Liver (tissue), 9 donors: ENCODE measurements around the gene ZBTB7A. TPM values are rescaled to one million over a fixed set of nuclear protein-coding genes. Genes with fewer than 3 reads are reported as not detected.
"Not testable (repeated sequence)": the region's sequence is repeated elsewhere in the genome, so short reads cannot be mapped to it uniquely, and the experiment has no call there.

Experiments
- DNase-seq: peaks from one replicate; pipeline ENCODE4 v3.0.0-alpha.2; 2017; ENCODE audit warnings: low spot score
- H3K27ac ChIP-seq, 2 donors: one replicate each; pipeline ENCODE4 v1.7.0; 2013; ENCODE audit warnings: inconsistent platforms in 2 of 2, low read length in 2 of 2, control low read depth in 1 of 2, low read depth in 1 of 2, mild to moderate bottlenecking in 1 of 2
- H3K27me3 ChIP-seq, 4 donors: one replicate each; pipeline versions ENCODE4 v1.6.1 to v1.7.0; 2013; ENCODE audit warnings: low read length in 3 of 4, inconsistent platforms in 1 of 4, mild to moderate bottlenecking in 1 of 4, moderate library complexity in 1 of 4; ENCODE audit not compliant: control insufficient read depth in 4 of 4, insufficient read depth in 4 of 4
- H3K36me3 ChIP-seq, 4 donors: one replicate each; pipeline versions ENCODE4 v1.6.1 to v1.7.0; 2013; ENCODE audit warnings: low read length in 3 of 4, mild to moderate bottlenecking in 3 of 4, low read depth in 1 of 4, moderate library complexity in 1 of 4; ENCODE audit not compliant: control insufficient read depth in 4 of 4, insufficient read depth in 3 of 4
- H3K4me1 ChIP-seq, 4 donors: one replicate each; pipeline versions ENCODE4 v1.6.1 to v1.7.0; 2013; ENCODE audit warnings: low read length in 3 of 4, mild to moderate bottlenecking in 3 of 4, moderate library complexity in 1 of 4; ENCODE audit not compliant: control insufficient read depth in 4 of 4, insufficient read depth in 4 of 4
- H3K4me3 ChIP-seq, 3 donors: one replicate each; pipeline versions ENCODE4 v1.6.1 to v1.7.0; 2013; ENCODE audit warnings: low read length in 3 of 3, control low read depth in 1 of 3, low read depth in 1 of 3, mild to moderate bottlenecking in 1 of 3
- H3K9ac ChIP-seq, 2 donors: one replicate each; pipeline ENCODE4 v1.7.0; 2013; ENCODE audit warnings: low read length in 2 of 2, mild to moderate bottlenecking in 2 of 2, moderate library complexity in 2 of 2, control low read depth in 1 of 2, low read depth in 1 of 2
- H3K9me3 ChIP-seq, 4 donors: one replicate each; pipeline versions ENCODE4 v1.6.1 to v1.7.0; 2013; ENCODE audit warnings: low read length in 3 of 4; ENCODE audit not compliant: control insufficient read depth in 4 of 4
- ATF3 ChIP-seq: IDR thresholded peaks from 2 replicates; pipeline ENCODE4 v1.6.1; 2016; ENCODE audit warnings: antibody characterized with exemption
- CTCF ChIP-seq: fragments of 150-350 bp; IDR thresholded peaks from 2 replicates; pipeline ENCODE4 v1.5.1; 2017; ENCODE audit warnings: improper control_type of control experiment, low read depth, low read length; ENCODE audit not compliant: missing input control
- EGR1 ChIP-seq, 2 donors: IDR thresholded peaks; 2 replicates each; pipeline ENCODE4 v1.6.1; 2016 to 2018; ENCODE audit warnings: antibody characterized with exemption in 2 of 2, low read depth in 2 of 2
- GABPA ChIP-seq, 2 donors: IDR thresholded peaks in 1 of 2; conservative IDR thresholded peaks in 1 of 2; 2 replicates each; pipeline ENCODE4 v1.6.1; 2016; ENCODE audit warnings: antibody characterized with exemption in 2 of 2, mild to moderate bottlenecking in 1 of 2, moderate library complexity in 1 of 2
- NR2F2 ChIP-seq: IDR thresholded peaks from 2 replicates; pipeline ENCODE4 v1.6.1; 2016; ENCODE audit warnings: antibody characterized with exemption
- RXRA ChIP-seq, 2 donors: IDR thresholded peaks; 2 replicates each; pipeline ENCODE4 v1.6.1; 2017 to 2018; ENCODE audit warnings: antibody characterized with exemption in 2 of 2, mild to moderate bottlenecking in 1 of 2
- SP1 ChIP-seq: IDR thresholded peaks from 2 replicates; pipeline ENCODE4 v1.6.1; 2018; ENCODE audit warnings: antibody characterized with exemption, mild to moderate bottlenecking
- TAF1 ChIP-seq: conservative IDR thresholded peaks from 2 replicates; pipeline ENCODE4 v1.6.1; 2016; ENCODE audit warnings: antibody characterized with exemption, mild to moderate bottlenecking
- YY1 ChIP-seq: IDR thresholded peaks from 2 replicates; pipeline ENCODE4 v1.6.1; 2016; ENCODE audit warnings: antibody characterized with exemption, mild to moderate bottlenecking
- WGBS: extraction: QIAGEN DNeasy Blood & Tissue Kit; methylation state at CpG from one replicate; pipeline ENCODE4 v1.1.7; 2013; 5-methylcytosine and 5-hydroxymethylcytosine counted together
- polyA plus RNA-seq, 2 donors: library from polyadenylated mRNA; stranded (reverse) in 1 of 2; unstranded in 1 of 2; fragments of 200-250 nt in 1 of 2; fragments of >200 nt in 1 of 2; fragmentation: Nextera tagmentation in 1 of 2; extraction: Ambion mirVana in 1 of 2; gene quantifications; one replicate each; pipeline versions ENCODE4 v1.2.1 to v1.2.3, GENCODE V29; 2013 to 2015
- total RNA-seq, 2 donors: library from RNA; depleted of rRNA; stranded (reverse); fragments of >200 nt; gene quantifications; one replicate each; pipeline ENCODE4 v1.2.3, GENCODE V29; 2014
- donor health status: healthy.
- donor health status: healthy.
- donor health status: healthy.
- donor health status: healthy.
- donor health status: healthy.

ZBTB7A gene
- total and polyA plus RNA-seq, 4 donors, result 2.9 to 28.9 (median 17.6) TPM

- H3K4me1 ChIP-seq, result peaks cover 22 to 48% (median 40%) of the 10 kb centered on the region in 4 donors
- peak; percentile 68 for TF ChIP-seq YY1
- peak in 1 of 2 donors; percentile 10 for TF ChIP-seq GABPA (IDR thresholded peaks at IDR 0.05 in 1 of 2, conservative IDR thresholded peaks at IDR 0.05 in 1 of 2)
- TF ChIP-seq ATF3, result no peak
- H3K9me3 ChIP-seq, result no peaks in the 10 kb centered on the region
- DNase-seq, result peak; percentile 97
- peak within 1 kb of the TSS; percentile 79 to 82 for H3K27ac ChIP-seq
- no peaks in the 10 kb centered on the region for H3K36me3 ChIP-seq
- peak within 1 kb of the TSS; percentile 73 to 75 for H3K9ac ChIP-seq
- WGBS, result under 1% methylated on average over 91 of the region's 91 CpGs
- no peaks in the 10 kb centered on the region for H3K27me3 ChIP-seq
- H3K4me3 ChIP-seq, result peak within 1 kb of the TSS; percentile 73 to 99 (median 95)
Observed at GRCh38 chr19:4007021-4007835, 59.5 kb downstream of the ZBTB7A start, which contains the start of gene PIAS4. TSS of gene PIAS4 (plus strand) at chr19:4007736. CDS start at chr19:4007761, 25 bp downstream.

GRCh38 chr19:4005436-4005835, 61.3 kb downstream of the ZBTB7A start:
- H3K27me3 ChIP-seq, DNase-seq, H3K9me3 ChIP-seq, H3K36me3 ChIP-seq, H3K4me3 ChIP-seq, H3K27ac ChIP-seq, H3K9ac ChIP-seq: not testable (repeated sequence)
- H3K4me1 ChIP-seq, result peaks cover 16 to 35% (median 29%) of the 10 kb centered on the region in 4 donors
- WGBS, result 95% methylated on average over 9 of the region's 9 CpGs

- not testable (repeated sequence) for H3K27ac ChIP-seq, H3K27me3 ChIP-seq, H3K9me3 ChIP-seq, DNase-seq, H3K36me3 ChIP-seq, H3K9ac ChIP-seq, H3K4me1 ChIP-seq, H3K4me3 ChIP-seq
- WGBS, result 78% methylated on average over 5 of the region's 5 CpGs
Observed at GRCh38 chr19:4000798-4001197, 65.9 kb downstream of the ZBTB7A start.

GRCh38 chr19:3998667-3999412, 67.9 kb downstream of the ZBTB7A start:
- H3K27ac ChIP-seq, H3K9me3 ChIP-seq, H3K27me3 ChIP-seq, H3K4me1 ChIP-seq, H3K36me3 ChIP-seq, DNase-seq, H3K9ac ChIP-seq, H3K4me3 ChIP-seq: not testable (repeated sequence)
- 86% methylated on average over 29 of the region's 29 CpGs for WGBS

- H3K4me3 ChIP-seq, result no peak overlapping the region
- no peak for TF ChIP-seq TAF1
- TF ChIP-seq NR2F2, result no peak
- no peak for TF ChIP-seq RXRA (IDR thresholded peaks at IDR 0.05)
- TF ChIP-seq SP1, result no peak
- TF ChIP-seq ATF3, result no peak
- no peak for TF ChIP-seq EGR1 (IDR thresholded peaks at IDR 0.05; ENCODE audit: low read depth in 2 of 2)
- TF ChIP-seq CTCF, result no peak
- TF ChIP-seq YY1, result no peak
- H3K27me3 ChIP-seq, result no peaks in the 10 kb centered on the region
- no peak overlapping the region for H3K27ac ChIP-seq
- no peak overlapping the region for H3K9ac ChIP-seq
- H3K4me1 ChIP-seq, result peaks cover 0 to 2% (median 0%) of the 10 kb centered on the region in 4 donors
- H3K9me3 ChIP-seq, result no peaks in the 10 kb centered on the region
- 89% methylated on average over 6 of the region's 6 CpGs for WGBS
- DNase-seq, result no peak
- no peaks in the 10 kb centered on the region for H3K36me3 ChIP-seq
Observed at GRCh38 chr19:3995607-3996006, 71.1 kb downstream of the ZBTB7A start.
